Activated T-cell treated with anti-CD3 and anti-CD28 coated beads for 4 hours (primary cell): ENCODE results near the gene TTC12.
"Not testable (repeated sequence)": the region's sequence is repeated elsewhere in the genome, so short reads cannot be mapped to it uniquely, and the experiment has no call there.

Source experiments
- DNase-seq: peaks from one replicate; pipeline ENCODE4 v3.0.0-alpha.2; 2020

Gene TTC12

GRCh38 chr11:113286509-113287497 is 27.6 kb upstream of the TTC12 start:
- no peak for DNase-seq

- DNase-seq = no peak
Measured at GRCh38 chr11:113287801-113288200, 26.6 kb upstream of the TTC12 start.

GRCh38 chr11:113288286-113288863 is 26.0 kb upstream of the TTC12 start:
- DNase-seq = no peak

- DNase-seq = peak; percentile 49
Measured at GRCh38 chr11:113289431-113290187, 24.8 kb upstream of the TTC12 start.

GRCh38 chr11:113293936-113294335 is 20.4 kb upstream of the TTC12 start:
- DNase-seq = no peak

- DNase-seq = no peak
Measured at GRCh38 chr11:113295993-113296392, 18.4 kb upstream of the TTC12 start.

- no peak for DNase-seq
Measured at GRCh38 chr11:113296447-113297205, 17.8 kb upstream of the TTC12 start.

GRCh38 chr11:113298496-113298895 is 15.9 kb upstream of the TTC12 start:
- not testable (repeated sequence) for DNase-seq

- no peak for DNase-seq
Measured at GRCh38 chr11:113304916-113305315, 9.5 kb upstream of the TTC12 start.

- DNase-seq = peak; percentile 52
Measured at GRCh38 chr11:113305440-113306336, 8.7 kb upstream of the TTC12 start.

- DNase-seq = no peak
Measured at GRCh38 chr11:113308601-113309000, 5.8 kb upstream of the TTC12 start.

- DNase-seq = no peak
Measured at GRCh38 chr11:113311536-113311935, 2.8 kb upstream of the TTC12 start.

GRCh38 chr11:113313601-113314000 is 782 bp upstream of the TTC12 start:
- DNase-seq = no peak

- DNase-seq = no peak
Measured at GRCh38 chr11:113314065-113314388, 356 bp upstream of the TTC12 start.

- DNase-seq = no peak
Measured at GRCh38 chr11:113315811-113316210, 1.4 kb downstream of the TTC12 start.

- no peak for DNase-seq
Measured at GRCh38 chr11:113316256-113316655, 1.9 kb downstream of the TTC12 start.

GRCh38 chr11:113317339-113317738 is 3.0 kb downstream of the TTC12 start:
- no peak for DNase-seq

GRCh38 chr11:113319085-113319484 is 4.7 kb downstream of the TTC12 start:
- DNase-seq = no peak

- no peak for DNase-seq
Measured at GRCh38 chr11:113322158-113322557, 7.8 kb downstream of the TTC12 start.

- DNase-seq = no peak
Measured at GRCh38 chr11:113324250-113324649, 9.9 kb downstream of the TTC12 start.

- DNase-seq = no peak
Measured at GRCh38 chr11:113329725-113330124, 15.3 kb downstream of the TTC12 start.

- no peak for DNase-seq
Measured at GRCh38 chr11:113331441-113331840, 17.1 kb downstream of the TTC12 start.
